ENCODE measurements around the gene ZFP92.
A peak's percentile ranks its signal among the peaks of the same experiment; 100 is the strongest.
"Not testable (repeated sequence)": the region's sequence is repeated elsewhere in the genome, so short reads cannot be mapped to it uniquely, and the experiment has no call there.

The ZFP92 gene

GRCh38 chrX:153387987-153388721 is 23.1 kb upstream of the ZFP92 start:
- no peak for DNase-seq

GRCh38 chrX:153388722-153389459 is 22.4 kb upstream of the ZFP92 start:
- no peak for DNase-seq

GRCh38 chrX:153389460-153389768 is 21.9 kb upstream of the ZFP92 start:
- not testable (repeated sequence) for DNase-seq

- DNase-seq = no peak
Observed at GRCh38 chrX:153392642-153393321, 18.5 kb upstream of the ZFP92 start.

GRCh38 chrX:153394612-153395011 is 16.7 kb upstream of the ZFP92 start:
- no peak for DNase-seq

GRCh38 chrX:153395613-153396319 is 15.5 kb upstream of the ZFP92 start:
- DNase-seq = no peak

- no peak for DNase-seq
Observed at GRCh38 chrX:153396320-153397195, 14.7 kb upstream of the ZFP92 start.

- DNase-seq = peak; percentile 35
Observed at GRCh38 chrX:153397256-153397960, 13.9 kb upstream of the ZFP92 start.

GRCh38 chrX:153398275-153398960 is 12.9 kb upstream of the ZFP92 start:
- DNase-seq = no peak

GRCh38 chrX:153400146-153401132 is 10.8 kb upstream of the ZFP92 start:
- DNase-seq = no peak

GRCh38 chrX:153401133-153401764 is 10.0 kb upstream of the ZFP92 start, which contains the start of gene PNMA6E:
Gene PNMA6E, minus strand, starts transcription at chrX:153401350. Its CDS starts 2,501 bp downstream, at chrX:153398849.
- no peak for DNase-seq

- DNase-seq = not testable (repeated sequence)
Observed at GRCh38 chrX:153404333-153404732, 6.9 kb upstream of the ZFP92 start.

GRCh38 chrX:153405426-153405825 is 5.8 kb upstream of the ZFP92 start:
- DNase-seq = no peak

- DNase-seq = no peak
Observed at GRCh38 chrX:153406011-153406410, 5.3 kb upstream of the ZFP92 start.

- DNase-seq = no peak
Observed at GRCh38 chrX:153406903-153407302, 4.4 kb upstream of the ZFP92 start.

- no peak for DNase-seq
Observed at GRCh38 chrX:153407736-153408135, 3.5 kb upstream of the ZFP92 start.

- no peak for DNase-seq
Observed at GRCh38 chrX:153408221-153408721, 3.0 kb upstream of the ZFP92 start.

GRCh38 chrX:153408871-153409351 is 2.4 kb upstream of the ZFP92 start:
- no peak for DNase-seq
